Stimulated activated CD8-positive, alpha-beta memory T cell treated with anti-CD3 and anti-CD28 coated beads, Interleukin-15, amount 100 ng/mL, for 24 hours (primary cell): ENCODE results near the gene SFTA2.
A peak's percentile ranks its signal among the peaks of the same experiment; 100 is the strongest.
"Not testable (repeated sequence)": the region's sequence is repeated elsewhere in the genome, so short reads cannot be mapped to it uniquely, and the experiment has no call there.

Source experiments
- DNase-seq: peaks from one replicate; pipeline ENCODE4 v3.0.0-alpha.2; 2020; ENCODE audit warnings: low read depth

The SFTA2 gene

DNA sequence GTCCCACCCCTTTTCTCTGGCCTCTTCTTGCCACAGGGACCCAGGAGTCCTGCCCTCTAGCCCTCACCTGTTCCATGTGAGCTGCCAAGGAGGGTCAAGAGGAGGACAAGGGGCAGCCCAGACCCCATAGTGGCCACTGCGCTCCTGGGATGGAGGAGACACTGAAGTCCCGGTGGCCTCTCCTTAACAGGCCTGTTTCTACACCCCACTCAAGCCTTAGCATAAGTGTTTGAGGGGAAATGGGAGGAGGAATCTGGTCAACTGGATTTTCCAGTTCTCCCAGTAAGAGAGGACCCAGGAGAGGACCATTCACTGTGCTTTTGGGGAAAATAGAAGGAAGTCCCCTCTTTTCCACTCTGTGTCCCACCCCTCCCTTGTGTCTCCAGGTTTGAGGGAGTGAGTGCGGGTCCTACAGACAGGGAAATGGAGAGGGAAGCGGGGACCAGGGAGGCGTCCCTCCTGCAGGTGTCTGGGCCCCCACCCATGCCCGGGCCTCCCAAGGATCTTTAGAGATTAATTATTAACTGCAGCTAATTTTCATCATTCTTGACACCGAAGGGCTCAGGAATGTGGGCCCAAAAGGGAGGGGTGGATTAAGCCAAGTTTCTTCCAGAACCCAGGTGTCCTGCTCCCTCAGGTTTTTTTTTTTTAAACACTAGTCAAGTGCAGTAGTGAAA lies at the start of gene SFTA2:
Gene SFTA2 (minus strand): TSS at position 202 of the 677 bp plus-strand sequence. CDS start 74 bp downstream, at position 128.
- DNase-seq = no peak

DNA sequence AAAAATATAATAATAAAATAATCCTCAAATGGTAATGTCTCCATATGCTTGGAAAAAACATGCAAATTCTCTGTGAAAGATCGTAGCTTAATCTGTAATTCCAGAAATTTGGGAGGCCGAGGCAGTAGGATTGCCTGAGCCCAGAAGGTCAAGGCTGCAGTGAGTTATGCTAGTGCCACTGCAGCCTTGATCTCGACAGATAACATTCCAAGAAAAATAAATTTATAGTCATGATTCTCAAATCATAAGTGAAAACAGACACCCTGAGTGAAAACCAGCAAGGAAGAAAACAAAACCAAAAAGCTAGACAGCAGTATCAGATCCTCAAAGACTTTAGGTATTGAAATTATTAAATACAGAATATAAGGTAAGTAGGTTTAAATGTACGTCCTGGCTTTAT lies 47.7 kb upstream of the SFTA2 start:
- no peak for DNase-seq

DNA sequence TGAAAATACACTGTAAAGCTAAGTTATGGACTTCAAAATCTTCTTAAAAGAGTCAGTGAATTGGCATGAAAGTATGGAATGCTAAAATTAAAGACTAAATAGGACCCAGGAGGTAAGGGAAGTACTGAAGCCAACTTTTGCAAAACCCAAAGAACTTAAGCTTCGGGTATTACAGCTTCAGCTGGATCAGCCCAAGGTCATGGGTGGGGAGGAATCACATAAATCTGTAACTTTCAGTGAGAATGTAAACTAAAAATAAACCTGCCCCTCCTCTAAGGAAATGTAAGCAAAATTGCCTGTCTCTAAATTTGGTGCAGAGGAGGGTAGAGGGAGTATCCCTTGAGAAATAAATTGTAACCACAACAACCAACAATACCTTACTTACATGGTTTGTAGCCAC lies 47.2 kb upstream of the SFTA2 start:
- DNase-seq = no peak

DNA sequence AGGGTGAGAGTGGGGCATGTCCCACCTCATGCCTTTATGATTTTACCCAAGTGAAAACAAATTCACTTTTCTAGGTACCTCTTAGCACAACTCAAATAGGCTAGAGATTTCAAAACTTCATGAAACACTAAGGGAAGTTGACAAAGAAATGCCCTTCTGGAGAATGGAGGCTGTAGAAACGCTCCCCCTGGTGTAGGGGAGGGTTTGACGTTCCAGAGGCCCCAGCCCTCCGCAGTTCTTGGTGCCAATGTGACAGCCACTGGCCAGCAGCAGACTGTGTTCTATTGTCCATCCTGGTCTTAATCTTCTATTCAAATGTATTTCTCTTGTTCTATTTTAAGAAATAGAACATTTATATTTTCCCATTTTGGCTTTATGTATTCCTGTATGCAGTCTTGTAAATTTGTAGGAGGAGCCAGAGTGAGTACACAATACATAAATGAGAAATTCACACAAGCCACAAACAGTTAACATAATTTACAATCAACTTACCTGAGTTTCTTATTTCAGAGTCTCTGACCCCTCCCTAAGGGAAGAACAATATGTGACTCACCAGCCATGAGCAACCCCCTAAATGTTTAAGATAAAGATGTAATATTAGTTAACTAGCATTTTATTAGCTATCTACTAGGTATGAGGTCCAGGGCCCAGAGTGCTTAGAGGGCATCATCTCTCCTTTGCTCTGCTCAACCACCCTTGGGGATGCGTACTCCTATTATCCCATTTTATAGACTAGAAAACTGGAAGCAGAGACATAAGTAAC lies 42.7 kb upstream of the SFTA2 start:
- no peak for DNase-seq

DNA sequence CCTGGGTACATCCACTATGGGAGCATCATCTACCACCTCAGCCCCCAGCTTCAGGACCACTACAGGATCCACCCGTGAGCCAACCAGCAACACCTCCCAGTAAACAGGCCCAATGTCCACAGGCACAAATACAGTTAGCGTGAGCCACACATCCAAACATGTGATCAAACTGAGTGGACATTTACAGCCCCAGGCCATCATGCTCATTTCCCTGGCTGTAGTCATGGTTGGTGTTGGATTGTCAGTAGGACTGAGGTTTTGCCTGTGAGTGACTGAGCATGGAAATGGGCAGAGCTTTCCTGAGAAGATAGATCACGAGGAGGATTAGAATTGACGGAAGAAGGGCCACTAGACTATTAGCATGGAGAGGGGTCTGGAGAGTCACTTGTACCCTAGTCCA lies 40.8 kb upstream of the SFTA2 start:
- DNase-seq = no peak

DNA sequence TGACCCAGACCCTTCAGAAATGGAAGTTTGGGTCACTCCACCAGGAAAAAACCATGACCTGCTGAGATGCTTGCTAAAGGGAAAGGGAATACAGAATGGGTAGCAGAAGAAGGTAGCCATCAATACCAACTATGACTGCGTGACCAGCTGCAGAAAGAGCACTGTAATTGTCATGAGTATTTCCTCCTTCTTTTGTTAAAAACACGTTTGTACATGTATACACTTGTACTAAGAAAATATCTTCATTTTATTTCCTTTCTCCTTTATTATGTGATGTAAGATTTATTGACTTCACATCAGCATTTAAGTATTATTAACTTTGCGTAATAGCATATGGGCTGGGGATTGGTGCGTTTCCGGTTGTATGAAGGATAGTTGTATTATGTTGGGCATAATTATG lies 39.0 kb upstream of the SFTA2 start:
- no peak for DNase-seq

DNA sequence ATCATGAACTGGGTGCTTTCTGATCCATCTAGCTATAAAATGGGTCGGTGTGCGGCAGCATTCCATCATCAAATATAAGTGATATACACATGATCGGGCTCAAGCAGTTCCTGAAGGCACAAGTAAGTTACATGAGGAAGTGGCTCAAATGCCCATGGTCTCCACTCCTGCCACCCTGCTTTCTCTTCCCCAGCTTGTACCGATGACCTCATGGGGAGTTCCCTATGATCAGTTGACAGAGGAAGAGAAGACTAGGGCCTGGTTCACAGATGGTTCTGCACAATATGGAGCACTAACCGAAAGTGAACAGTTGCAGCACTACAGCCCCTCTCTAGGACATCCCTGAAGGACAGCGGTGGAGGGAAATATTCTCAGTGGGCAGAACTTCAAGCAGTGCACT lies 37.2 kb upstream of the SFTA2 start:
- DNase-seq = not testable (repeated sequence)

DNA sequence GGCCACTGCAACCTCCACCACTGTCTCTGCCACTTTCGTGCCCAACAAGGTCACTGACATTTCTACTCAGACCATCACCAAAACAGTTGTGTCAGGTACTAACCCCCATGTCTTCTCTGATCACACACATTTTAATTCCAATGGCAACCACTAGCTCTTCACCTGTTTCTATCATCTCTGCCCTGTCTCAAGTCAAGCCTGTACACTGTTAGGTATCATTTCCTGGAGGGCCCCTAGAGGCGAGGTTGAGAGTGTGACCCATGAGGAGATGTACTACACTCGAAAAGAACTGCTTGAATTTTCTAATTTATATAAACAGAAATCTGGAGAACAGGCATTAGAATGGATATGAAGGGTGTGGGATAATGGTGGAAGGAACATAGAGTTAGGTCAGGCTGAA lies 34.2 kb upstream of the SFTA2 start:
- no peak for DNase-seq

DNA sequence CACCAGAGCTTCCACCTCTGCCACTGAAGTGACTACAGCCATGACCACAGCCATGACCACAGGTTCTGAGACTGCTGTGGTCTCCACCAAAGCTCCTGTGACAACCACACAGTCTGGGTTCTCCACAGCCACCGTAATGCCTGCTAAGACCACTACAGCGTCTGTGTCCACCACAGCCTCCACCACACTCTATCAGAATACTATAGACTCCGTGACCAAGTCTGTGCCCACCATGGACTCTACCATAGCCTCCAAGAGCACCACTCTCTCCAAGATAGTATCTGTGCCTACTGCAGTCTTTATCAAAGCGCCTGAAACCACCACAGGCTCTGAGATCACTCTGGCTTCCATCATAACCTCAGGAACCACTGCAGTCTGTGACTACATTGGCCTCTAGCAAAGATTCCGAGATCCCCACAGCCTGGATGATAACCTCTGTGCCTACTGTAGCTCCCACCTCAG lies 33.2 kb upstream of the SFTA2 start:
- no peak for DNase-seq

DNA sequence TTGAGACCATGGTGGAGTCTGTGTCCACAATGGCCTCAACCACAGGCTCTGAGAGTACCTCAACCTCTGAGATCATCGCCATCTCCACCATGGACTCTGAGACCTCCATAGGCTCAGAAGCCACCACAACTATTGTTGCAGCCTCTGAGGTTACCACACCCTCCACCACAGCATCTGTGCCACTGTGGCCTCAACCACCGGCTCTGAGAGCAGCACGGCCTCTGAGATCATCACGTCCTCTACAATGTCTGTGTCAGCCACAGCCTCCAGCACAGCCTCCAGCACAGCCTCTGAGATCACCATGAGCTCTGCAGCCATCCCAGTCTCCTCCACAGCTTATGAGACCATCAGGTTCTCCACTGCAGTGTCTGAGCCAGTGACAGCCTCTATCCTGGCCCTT lies 32.1 kb upstream of the SFTA2 start:
- no peak for DNase-seq

DNA sequence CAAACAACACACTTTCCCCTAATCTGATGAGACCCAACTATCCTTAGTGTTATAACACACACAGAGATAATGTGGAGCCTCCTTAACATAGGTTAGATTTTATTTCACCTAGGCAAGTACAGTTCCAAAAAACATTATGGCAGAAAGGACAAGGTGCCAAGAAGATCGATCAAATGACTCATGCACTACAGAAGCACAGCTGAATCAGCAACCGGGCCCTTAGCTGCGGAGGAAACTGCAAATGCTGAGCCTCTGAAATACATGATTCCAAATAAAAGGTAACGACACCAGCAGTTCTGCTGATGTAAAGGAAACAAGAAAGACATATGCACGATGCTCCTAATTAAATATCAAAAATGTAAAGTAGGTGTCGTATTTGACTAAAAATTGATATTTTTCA lies 31.7 kb upstream of the SFTA2 start:
- DNase-seq = no peak

DNA sequence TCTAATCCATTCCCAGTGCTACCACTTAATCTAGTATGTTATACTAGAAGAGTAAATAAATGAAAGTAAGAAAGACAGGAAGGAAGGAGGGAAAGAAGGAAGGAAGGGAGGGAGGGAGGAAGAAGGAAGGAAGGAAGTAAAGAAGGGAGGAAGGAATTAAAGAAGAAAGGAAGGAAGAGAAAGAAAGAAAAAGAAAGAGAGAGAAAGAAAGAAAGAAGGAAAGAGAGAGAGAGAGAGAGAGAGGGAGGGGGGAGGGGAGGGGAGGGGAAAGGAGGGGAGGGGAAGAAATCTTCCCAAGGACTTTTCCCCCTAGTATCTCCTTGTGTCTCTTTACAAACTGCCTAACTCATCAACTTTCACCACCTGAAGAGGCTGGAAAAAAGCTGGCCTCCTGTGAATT lies 30.7 kb upstream of the SFTA2 start:
- no peak for DNase-seq

DNA sequence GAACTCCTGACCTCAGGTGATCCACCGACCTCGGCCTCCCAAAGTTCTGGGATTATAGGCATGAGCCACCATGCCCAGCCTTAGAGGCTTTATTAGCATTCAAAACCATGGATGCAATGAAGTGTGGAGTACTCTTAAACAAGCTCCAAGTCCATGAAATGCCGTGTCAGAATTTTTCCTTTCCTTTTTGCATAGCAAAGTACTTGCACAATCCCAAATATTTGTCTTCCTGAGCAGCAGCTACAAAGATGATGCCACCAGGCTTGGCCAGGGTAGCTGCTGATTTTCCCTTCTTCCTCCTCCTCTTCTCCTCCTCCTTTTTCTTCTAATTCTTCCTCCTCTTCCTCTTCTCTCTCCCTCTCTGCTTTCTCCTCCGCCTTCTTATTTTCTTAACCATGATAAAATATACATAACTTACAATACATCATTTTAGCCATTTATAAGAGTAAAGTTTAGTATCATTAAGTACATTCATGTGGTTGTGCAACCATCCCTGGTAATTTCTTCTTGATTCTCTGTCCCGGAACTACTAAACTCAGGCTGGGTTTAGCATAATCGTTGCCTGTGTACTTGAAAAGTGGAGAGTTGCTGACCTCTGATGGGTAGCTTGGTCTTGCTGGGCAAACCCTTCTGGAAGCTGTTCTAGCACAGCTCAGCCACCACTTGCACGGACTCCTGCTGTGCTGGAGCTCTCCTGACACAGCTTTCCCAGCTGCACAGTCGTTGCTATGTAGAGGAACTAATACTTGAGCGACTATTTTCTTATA lies 29.1 kb upstream of the SFTA2 start:
- DNase-seq = no peak

DNA sequence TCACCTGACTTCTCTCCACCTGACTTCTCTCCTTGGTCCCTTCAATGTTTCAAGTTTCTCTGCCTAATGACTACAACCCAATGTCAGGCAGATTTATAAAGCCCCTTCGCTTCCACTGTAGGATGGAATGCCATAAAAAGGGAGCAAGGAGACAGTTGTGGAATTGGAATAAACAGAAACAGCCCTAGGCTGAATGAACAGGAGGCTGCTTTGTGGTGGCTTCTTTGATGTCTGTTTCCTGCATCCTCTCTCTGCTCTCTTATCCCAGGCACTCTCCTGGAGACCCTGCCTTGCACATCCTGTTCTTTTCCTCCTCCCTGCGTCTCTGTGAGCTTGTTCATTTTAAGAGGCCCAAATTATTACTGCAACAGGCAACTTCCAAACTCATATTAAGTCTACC lies 25.7 kb upstream of the SFTA2 start:
- no peak for DNase-seq

DNA sequence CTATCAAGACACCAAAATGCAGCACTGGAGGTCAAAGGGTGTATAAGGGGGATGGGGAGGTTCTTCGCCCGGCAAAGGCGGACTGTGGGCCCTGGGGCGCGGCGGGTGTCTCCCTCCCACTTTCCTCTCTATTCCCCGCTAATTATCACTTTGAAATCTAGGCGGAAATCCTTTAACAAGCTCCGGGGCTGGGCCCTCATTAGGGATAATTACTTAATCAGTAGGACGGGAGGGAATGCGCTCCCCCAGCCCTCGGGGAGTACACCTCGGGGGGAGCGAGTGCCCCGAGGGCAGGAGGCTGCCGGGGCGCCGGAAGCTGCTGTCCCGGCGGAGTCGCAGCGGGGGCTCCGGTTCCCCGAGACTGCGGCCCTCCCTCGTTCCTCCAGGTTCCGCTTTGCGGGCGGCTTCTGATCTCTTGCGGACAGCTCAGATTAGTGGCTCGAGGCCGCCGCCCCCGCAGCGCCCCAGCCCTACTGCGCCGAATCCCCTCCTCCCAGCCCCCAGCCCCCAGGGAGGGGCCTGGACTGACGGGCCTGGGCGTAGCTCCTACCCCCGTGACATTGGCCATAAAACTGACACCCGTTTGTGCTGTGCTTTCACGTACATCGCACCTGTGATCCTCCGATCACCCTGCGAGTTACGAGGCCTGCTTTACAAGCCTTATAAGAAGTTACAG lies 23.5 kb upstream of the SFTA2 start:
- DNase-seq = peak; percentile 60

DNA sequence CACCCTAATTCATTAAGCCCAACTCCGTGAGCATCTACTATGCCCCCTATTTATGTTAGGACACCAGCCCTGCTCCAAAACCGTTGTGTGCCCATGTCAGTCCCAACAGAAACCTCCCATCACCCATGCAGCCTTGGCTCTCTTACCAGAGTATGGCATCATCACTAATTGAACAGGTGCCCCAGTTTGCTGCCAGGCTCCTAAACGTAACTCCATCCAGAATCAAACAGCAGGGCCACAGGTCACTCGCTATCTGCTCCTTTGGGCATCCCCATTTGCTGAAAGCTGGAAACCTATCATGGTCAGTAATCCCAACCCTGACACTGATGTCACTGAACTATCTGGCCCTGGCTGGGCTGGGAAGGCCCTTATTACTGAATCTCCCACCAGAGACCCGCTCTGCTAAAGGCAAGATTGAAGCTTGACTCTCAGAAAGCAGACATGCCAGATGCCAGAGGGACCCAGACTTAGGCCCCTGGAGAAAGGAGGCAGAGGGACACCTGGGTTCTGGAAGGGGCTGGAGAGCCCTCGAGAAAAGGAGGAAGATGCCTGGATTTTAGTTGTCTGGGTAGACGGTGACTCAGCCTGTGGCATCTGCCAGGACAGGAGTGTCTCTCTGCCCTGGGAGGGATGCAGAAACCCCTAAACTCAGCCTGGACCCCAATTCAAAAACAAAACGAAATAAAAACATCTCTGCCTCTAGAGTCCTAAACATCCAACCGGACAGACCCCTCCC lies 22.8 kb upstream of the SFTA2 start:
- no peak for DNase-seq

DNA sequence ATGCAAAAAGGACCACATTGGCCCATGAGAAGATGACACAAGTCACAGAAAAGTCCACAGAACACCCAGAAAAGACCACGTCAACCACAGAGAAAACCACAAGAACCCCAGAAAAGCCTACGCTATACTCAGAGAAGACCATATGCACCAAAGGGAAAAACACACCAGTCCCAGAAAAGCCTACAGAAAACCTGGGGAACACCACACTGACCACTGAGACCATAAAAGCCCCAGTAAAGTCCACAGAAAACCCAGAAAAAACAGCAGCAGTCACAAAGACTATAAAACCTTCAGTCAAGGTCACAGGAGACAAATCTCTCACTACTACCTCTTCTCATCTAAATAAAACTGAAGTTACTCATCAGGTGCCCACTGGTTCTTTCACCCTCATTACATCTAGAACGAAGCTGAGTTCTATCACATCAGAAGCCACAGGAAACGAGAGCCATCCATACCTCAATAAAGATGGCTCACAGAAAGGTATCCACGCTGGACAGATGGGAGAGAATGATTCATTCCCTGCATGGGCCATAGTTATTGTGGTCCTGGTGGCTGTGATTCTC lies 20.0 kb upstream of the SFTA2 start:
- DNase-seq = no peak

DNA sequence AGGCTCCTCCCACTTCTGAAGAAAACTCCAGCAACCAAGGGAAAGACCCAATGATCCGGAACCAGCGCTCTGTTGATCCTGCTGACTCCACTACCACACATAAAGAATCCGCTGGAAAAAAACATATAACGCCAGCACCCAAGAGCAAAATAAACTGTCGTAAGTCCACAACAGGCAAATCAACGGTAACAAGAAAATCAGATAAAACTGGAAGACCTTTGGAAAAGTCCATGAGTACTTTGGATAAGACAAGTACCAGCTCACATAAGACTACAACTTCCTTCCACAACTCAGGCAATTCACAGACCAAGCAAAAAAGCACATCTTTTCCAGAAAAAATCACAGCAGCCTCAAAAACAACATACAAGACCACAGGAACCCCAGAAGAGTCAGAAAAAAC lies 16.8 kb upstream of the SFTA2 start:
- DNase-seq = no peak

DNA sequence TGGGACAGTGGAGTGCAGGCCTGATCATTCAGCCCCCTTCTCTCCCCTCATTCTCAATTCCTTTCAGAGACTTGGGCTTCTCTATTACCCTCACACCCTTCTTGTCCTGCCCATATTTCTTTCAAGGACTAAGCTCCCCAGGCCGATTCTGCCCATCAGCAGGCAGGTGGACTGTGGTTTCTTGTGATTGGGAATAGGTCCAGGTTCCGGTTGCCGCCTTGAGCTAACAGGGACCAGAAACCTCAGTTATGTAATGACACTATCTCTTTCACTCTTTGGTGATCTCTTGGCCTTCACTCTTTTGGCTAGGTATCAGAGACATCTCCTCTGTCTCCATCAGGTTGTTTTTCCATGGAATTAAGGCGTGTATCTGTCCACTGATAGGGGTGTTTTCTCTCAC lies 15.3 kb upstream of the SFTA2 start:
- no peak for DNase-seq

DNA sequence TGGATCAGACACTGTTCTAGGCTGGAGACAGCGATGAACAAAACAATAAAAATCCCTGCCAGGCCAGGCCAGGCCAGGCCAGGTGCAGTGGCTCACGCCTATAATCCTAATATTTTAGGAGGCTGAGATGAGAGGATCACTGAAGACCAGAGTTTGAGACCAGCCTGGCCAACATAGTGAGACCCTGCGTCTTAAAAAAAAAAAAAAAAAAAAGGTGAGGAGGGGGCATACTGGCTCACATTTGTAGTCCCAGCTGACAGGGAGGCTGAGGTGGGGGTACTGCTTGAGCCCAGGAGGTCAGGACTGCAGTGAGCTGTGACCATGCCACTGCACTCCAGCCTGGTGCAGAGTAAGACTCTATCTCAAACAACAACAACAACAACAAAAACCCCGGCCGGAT lies 13.3 kb upstream of the SFTA2 start:
- DNase-seq = no peak

DNA sequence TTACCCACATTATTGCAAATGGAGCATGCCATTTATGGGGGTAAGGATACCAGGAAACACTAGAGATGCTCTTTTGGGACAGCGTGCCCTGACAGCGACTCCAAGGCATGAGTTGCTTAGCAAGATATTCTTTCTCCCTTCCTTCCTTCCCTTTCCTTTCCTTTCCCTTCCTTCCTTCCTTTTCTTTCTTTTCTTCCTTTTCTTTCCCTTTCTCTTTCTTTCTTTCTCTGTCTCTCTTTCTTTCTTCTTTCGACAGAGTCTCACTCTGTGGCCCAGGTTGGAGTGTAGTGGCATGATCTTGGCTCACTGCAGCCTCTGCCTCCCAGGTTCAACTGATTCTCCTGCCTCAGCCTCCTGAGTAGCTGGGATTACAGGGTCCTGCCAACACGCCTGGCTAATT lies 12.1 kb upstream of the SFTA2 start:
- no peak for DNase-seq
